SK-N-MC (cell line): Measurements from ENCODE around the gene POMZP3.
"Not testable (repeated sequence)": the region's sequence is repeated elsewhere in the genome, so short reads cannot be mapped to it uniquely, and the experiment has no call there.

ENCODE experiments used
- EZH2 ChIP-seq: fragments of 200-600 bp; sonication (generic); IDR thresholded peaks from one replicate; pipeline ENCODE4 v1.6.1; 2017; ENCODE audit warnings: antibody characterized with exemption
- POLR2AphosphoS5 ChIP-seq: IDR thresholded peaks from 2 replicates; pipeline ENCODE4 v1.6.1; 2012; ENCODE audit warnings: mild to moderate bottlenecking, low read depth, low read length, borderline replicate concordance

- TF ChIP-seq EZH2, POLR2AphosphoS5: not testable (repeated sequence)
Measured at GRCh38 chr7:76673346-76673745, 46.3 kb upstream of the POMZP3 start.
